ENCODE data around the gene NCCRP1. TPM values are rescaled to one million over a fixed set of nuclear protein-coding genes. Genes with fewer than 3 reads are reported as not detected.

Gene NCCRP1
- total RNA-seq, 1 donor from 2014 or later, result 1.9 TPM

DNA sequence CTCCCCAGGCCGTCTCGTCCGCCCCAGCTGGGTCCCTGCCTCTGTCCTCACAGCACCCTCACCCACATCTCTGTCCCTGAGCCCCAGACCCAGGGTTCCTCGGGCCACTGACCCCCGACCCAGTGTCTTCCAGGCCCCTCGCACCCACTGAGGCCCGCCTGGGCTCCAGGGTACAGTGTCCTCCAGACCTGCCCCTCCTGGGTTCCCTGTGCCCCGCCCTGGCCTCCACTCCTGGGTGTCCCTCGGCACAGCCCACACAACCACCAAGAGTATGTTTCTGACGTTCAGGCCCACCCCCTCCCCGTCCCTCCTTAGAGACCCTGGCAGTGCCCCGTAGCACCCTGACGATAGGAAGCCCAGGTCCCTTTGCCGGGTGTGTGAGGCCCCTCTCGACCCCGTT lies 22.6 kb upstream of the NCCRP1 start:
- H3K27ac Mint-ChIP-seq, result no peak overlapping the region
- H3K9ac ChIP-seq, result no peak overlapping the region
- H3K9me3 Mint-ChIP-seq, result no peaks in the 10 kb centered on the region
- H3K9me3 ChIP-seq (ENCODE audit: low read depth), result no peaks in the 10 kb centered on the region
- H3K4me1 Mint-ChIP-seq, result peaks cover 2% of the 10 kb centered on the region
- no peaks in the 10 kb centered on the region for H3K27me3 Mint-ChIP-seq (ENCODE audit: insufficient read depth, low read depth)
- no peak overlapping the region for H2AFZ ChIP-seq (replicated peaks)
- H3K79me2 ChIP-seq (ENCODE audit: low read depth), result no peaks in the 10 kb centered on the region
- no peak overlapping the region for H3K27ac ChIP-seq
- H3K36me3 Mint-ChIP-seq, result peaks cover 4% of the 10 kb centered on the region
- no peak overlapping the region for H3K4me3 ChIP-seq
- H3K4me1 ChIP-seq, result no peaks in the 10 kb centered on the region
- no peaks in the 10 kb centered on the region for H4K20me1 ChIP-seq (ENCODE audit: low read depth)
- no peaks in the 10 kb centered on the region for H3F3A ChIP-seq (ENCODE audit: low read depth)
- H3K4me3 Mint-ChIP-seq, result no peak overlapping the region
- H3K4me2 ChIP-seq, result no peak overlapping the region
- no peaks in the 10 kb centered on the region for H3K27me3 ChIP-seq
- no peaks in the 10 kb centered on the region for H3K36me3 ChIP-seq
- TF ChIP-seq CTCF (IDR thresholded peaks at IDR 0.05) (no peak), EZH2phosphoT487 (IDR thresholded peaks at IDR 0.05) (no peak), EZH2 (IDR thresholded peaks at IDR 0.05) (no peak)
- DNase-seq (ENCODE audit: low spot score), result no peak

DNA sequence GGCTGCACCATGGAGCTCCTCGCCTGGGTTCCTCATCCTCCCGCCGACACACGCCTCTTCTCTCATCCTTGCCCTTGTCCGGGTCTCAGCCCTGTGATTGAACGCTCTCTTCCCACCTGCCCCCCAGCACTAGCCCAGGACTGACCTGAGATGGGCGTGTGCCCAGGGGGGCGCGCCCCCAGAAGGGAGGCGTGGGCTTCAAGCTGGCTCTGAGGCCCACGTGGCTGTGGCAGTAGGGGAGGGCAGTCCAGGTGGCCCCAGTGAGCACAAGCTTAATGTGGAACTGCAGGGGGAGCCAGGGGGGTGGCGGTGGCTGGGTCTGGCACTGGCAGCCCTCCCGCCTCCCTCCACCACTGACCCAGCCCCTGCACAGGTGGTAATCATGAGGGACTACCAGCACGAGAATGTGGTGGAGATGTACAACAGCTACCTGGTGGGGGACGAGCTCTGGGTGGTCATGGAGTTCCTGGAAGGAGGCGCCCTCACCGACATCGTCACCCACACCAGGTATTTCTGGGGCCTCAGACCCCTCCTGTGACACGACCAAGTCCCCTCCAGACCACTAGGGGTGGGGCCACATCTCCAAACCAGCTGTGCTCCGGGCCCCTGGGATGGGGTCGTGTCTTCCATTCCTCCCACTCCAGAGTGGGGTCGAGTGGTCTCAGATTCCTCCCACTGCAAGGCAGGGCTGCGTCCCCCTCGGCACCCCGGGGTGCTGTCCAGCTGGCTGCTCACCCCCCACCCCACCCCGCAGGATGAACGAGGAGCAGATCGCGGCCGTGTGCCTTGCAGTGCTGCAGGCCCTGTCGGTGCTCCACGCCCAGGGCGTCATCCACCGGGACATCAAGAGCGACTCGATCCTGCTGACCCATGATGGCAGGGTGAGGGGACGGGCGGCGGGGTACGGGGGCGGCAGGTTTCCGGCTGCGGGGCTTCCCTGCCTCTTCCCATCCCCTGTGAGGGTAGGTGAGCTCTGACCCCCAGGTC lies 21.9 kb upstream of the NCCRP1 start:
- Histone ChIP-seq H2AFZ (replicated peaks) (no peak overlapping the region), H3F3A (ENCODE audit: low read depth) (no peaks in the 10 kb centered on the region), H3K27ac (no peak overlapping the region), H3K4me3 (no peak overlapping the region), H3K27me3 (no peaks in the 10 kb centered on the region), H3K9me3 (ENCODE audit: low read depth) (no peaks in the 10 kb centered on the region), H3K79me2 (ENCODE audit: low read depth) (no peaks in the 10 kb centered on the region), H3K4me2 (no peak overlapping the region), H3K9ac (no peak overlapping the region), H3K36me3 (no peaks in the 10 kb centered on the region), H4K20me1 (ENCODE audit: low read depth) (peaks cover 3% of the 10 kb centered on the region), H3K4me1 (no peaks in the 10 kb centered on the region)
- no peak overlapping the region for H3K4me3 Mint-ChIP-seq
- no peaks in the 10 kb centered on the region for H3K9me3 Mint-ChIP-seq
- no peaks in the 10 kb centered on the region for H3K27me3 Mint-ChIP-seq (ENCODE audit: insufficient read depth, low read depth)
- peaks cover 2% of the 10 kb centered on the region for H3K4me1 Mint-ChIP-seq
- DNase-seq (ENCODE audit: low spot score), result no peak
- no peak for TF ChIP-seq EZH2phosphoT487 (IDR thresholded peaks at IDR 0.05)
- TF ChIP-seq EZH2 (IDR thresholded peaks at IDR 0.05), result no peak
- TF ChIP-seq CTCF (IDR thresholded peaks at IDR 0.05), result no peak
- peaks cover 4% of the 10 kb centered on the region for H3K36me3 Mint-ChIP-seq
- H3K27ac Mint-ChIP-seq, result no peak overlapping the region

GRCh38 chr19:39175564-39175963 lies 21.2 kb upstream of the NCCRP1 start:
- Mint-ChIP-seq H3K4me1 (peaks cover 2% of the 10 kb centered on the region), H3K4me3 (peak overlapping the region; percentile 41), H3K27ac (peak overlapping the region; percentile 63), H3K9me3 (no peaks in the 10 kb centered on the region), H3K36me3 (peaks cover 4% of the 10 kb centered on the region), H3K27me3 (ENCODE audit: insufficient read depth, low read depth) (no peaks in the 10 kb centered on the region)
- H3K36me3 ChIP-seq, result no peaks in the 10 kb centered on the region
- no peaks in the 10 kb centered on the region for H3K79me2 ChIP-seq (ENCODE audit: low read depth)
- no peaks in the 10 kb centered on the region for H3K4me1 ChIP-seq
- H3K9me3 ChIP-seq (ENCODE audit: low read depth), result no peaks in the 10 kb centered on the region
- no peak for TF ChIP-seq EZH2 (IDR thresholded peaks at IDR 0.05)
- TF ChIP-seq CTCF (IDR thresholded peaks at IDR 0.05), result no peak
- TF ChIP-seq EZH2phosphoT487 (IDR thresholded peaks at IDR 0.05), result no peak
- H3K4me2 ChIP-seq, result no peak overlapping the region
- H3K27me3 ChIP-seq, result no peaks in the 10 kb centered on the region
- peaks cover 3% of the 10 kb centered on the region for H4K20me1 ChIP-seq (ENCODE audit: low read depth)
- H3K27ac ChIP-seq, result no peak overlapping the region
- H2AFZ ChIP-seq (replicated peaks), result no peak overlapping the region
- DNase-seq (ENCODE audit: low spot score), result no peak
- no peaks in the 10 kb centered on the region for H3F3A ChIP-seq (ENCODE audit: low read depth)
- H3K9ac ChIP-seq, result no peak overlapping the region
- no peak overlapping the region for H3K4me3 ChIP-seq
